Measurements from ENCODE around the gene STMND1.
"Not testable (repeated sequence)": the region's sequence is repeated elsewhere in the genome, so short reads cannot be mapped to it uniquely, and the experiment has no call there.

The STMND1 gene

GRCh38 chr6:17070400-17070799 lies 31.4 kb upstream of the STMND1 start:
- H3K79me2 ChIP-seq (ENCODE audit: control insufficient read depth, insufficient read depth, low read length, unreplicated experiment); H3K36me3 ChIP-seq (ENCODE audit: insufficient read depth, low read length); H3K27ac ChIP-seq (ENCODE audit: low read depth, low read length); H3K27me3 ChIP-seq (ENCODE audit: insufficient read depth, low read length); H2AFZ ChIP-seq (ENCODE audit: low read length, unreplicated experiment); H3K4me3 ChIP-seq (ENCODE audit: low read depth, low read length): not testable (repeated sequence)
- peaks cover 11% of the 10 kb centered on the region for H3K4me1 ChIP-seq (ENCODE audit: control insufficient read depth, insufficient read depth, low read length, unreplicated experiment)

- H3K27ac ChIP-seq (ENCODE audit: low read depth, low read length); H3K4me3 ChIP-seq (ENCODE audit: low read depth, low read length); H2AFZ ChIP-seq (ENCODE audit: low read length, unreplicated experiment); H3K27me3 ChIP-seq (ENCODE audit: insufficient read depth, low read length); H3K4me1 ChIP-seq (ENCODE audit: control insufficient read depth, insufficient read depth, low read length, unreplicated experiment); H3K79me2 ChIP-seq (ENCODE audit: control insufficient read depth, insufficient read depth, low read length, unreplicated experiment); H3K36me3 ChIP-seq (ENCODE audit: insufficient read depth, low read length): not testable (repeated sequence)
Measured at GRCh38 chr6:17073596-17073995, 28.3 kb upstream of the STMND1 start.

GRCh38 chr6:17081273-17081672 lies 20.6 kb upstream of the STMND1 start:
- no peaks in the 10 kb centered on the region for H3K27me3 ChIP-seq (ENCODE audit: insufficient read depth, low read length)
- no peak overlapping the region for H3K27ac ChIP-seq (ENCODE audit: low read depth, low read length)
- no peaks in the 10 kb centered on the region for H3K4me1 ChIP-seq (ENCODE audit: control insufficient read depth, insufficient read depth, low read length, unreplicated experiment)
- H3K36me3 ChIP-seq (ENCODE audit: insufficient read depth, low read length): no peaks in the 10 kb centered on the region
- no peak overlapping the region for H3K4me3 ChIP-seq (ENCODE audit: low read depth, low read length)
- H2AFZ ChIP-seq (ENCODE audit: low read length, unreplicated experiment): no peak overlapping the region
- no peaks in the 10 kb centered on the region for H3K79me2 ChIP-seq (ENCODE audit: control insufficient read depth, insufficient read depth, low read length, unreplicated experiment)

- no peak overlapping the region for H2AFZ ChIP-seq (ENCODE audit: low read length, unreplicated experiment)
- H3K27me3 ChIP-seq (ENCODE audit: insufficient read depth, low read length): no peaks in the 10 kb centered on the region
- no peaks in the 10 kb centered on the region for H3K36me3 ChIP-seq (ENCODE audit: insufficient read depth, low read length)
- H3K4me3 ChIP-seq (ENCODE audit: low read depth, low read length): no peak overlapping the region
- H3K79me2 ChIP-seq (ENCODE audit: control insufficient read depth, insufficient read depth, low read length, unreplicated experiment): no peaks in the 10 kb centered on the region
- no peak overlapping the region for H3K27ac ChIP-seq (ENCODE audit: low read depth, low read length)
- no peaks in the 10 kb centered on the region for H3K4me1 ChIP-seq (ENCODE audit: control insufficient read depth, insufficient read depth, low read length, unreplicated experiment)
Measured at GRCh38 chr6:17081860-17082508, 19.9 kb upstream of the STMND1 start.

GRCh38 chr6:17083397-17083796 lies 18.5 kb upstream of the STMND1 start:
- no peak overlapping the region for H2AFZ ChIP-seq (ENCODE audit: low read length, unreplicated experiment)
- no peaks in the 10 kb centered on the region for H3K4me1 ChIP-seq (ENCODE audit: control insufficient read depth, insufficient read depth, low read length, unreplicated experiment)
- H3K27me3 ChIP-seq (ENCODE audit: insufficient read depth, low read length): no peaks in the 10 kb centered on the region; the same call in 1 of the 2 replicates
- H3K27ac ChIP-seq (ENCODE audit: low read depth, low read length): no peak overlapping the region
- no peak overlapping the region for H3K4me3 ChIP-seq (ENCODE audit: low read depth, low read length)
- H3K36me3 ChIP-seq (ENCODE audit: insufficient read depth, low read length): no peaks in the 10 kb centered on the region
- H3K79me2 ChIP-seq (ENCODE audit: control insufficient read depth, insufficient read depth, low read length, unreplicated experiment): no peaks in the 10 kb centered on the region

- Histone ChIP-seq H2AFZ (ENCODE audit: low read length, unreplicated experiment) (no peak overlapping the region), H3K36me3 (ENCODE audit: insufficient read depth, low read length) (no peaks in the 10 kb centered on the region), H3K79me2 (ENCODE audit: control insufficient read depth, insufficient read depth, low read length, unreplicated experiment) (no peaks in the 10 kb centered on the region), H3K27ac (ENCODE audit: low read depth, low read length) (no peak overlapping the region), H3K27me3 (ENCODE audit: insufficient read depth, low read length) (no peaks in the 10 kb centered on the region; the same call in 1 of the 2 replicates), H3K4me3 (ENCODE audit: low read depth, low read length) (no peak overlapping the region), H3K4me1 (ENCODE audit: control insufficient read depth, insufficient read depth, low read length, unreplicated experiment) (no peaks in the 10 kb centered on the region)
Measured at GRCh38 chr6:17086469-17086868, 15.4 kb upstream of the STMND1 start.

- H2AFZ ChIP-seq (ENCODE audit: low read length, unreplicated experiment): no peak overlapping the region
- H3K4me1 ChIP-seq (ENCODE audit: control insufficient read depth, insufficient read depth, low read length, unreplicated experiment): no peaks in the 10 kb centered on the region
- no peaks in the 10 kb centered on the region for H3K79me2 ChIP-seq (ENCODE audit: control insufficient read depth, insufficient read depth, low read length, unreplicated experiment)
- H3K4me3 ChIP-seq (ENCODE audit: low read depth, low read length): no peak overlapping the region
- no peaks in the 10 kb centered on the region; the same call in 1 of the 2 replicates for H3K27me3 ChIP-seq (ENCODE audit: insufficient read depth, low read length)
- H3K27ac ChIP-seq (ENCODE audit: low read depth, low read length): no peak overlapping the region
- no peaks in the 10 kb centered on the region for H3K36me3 ChIP-seq (ENCODE audit: insufficient read depth, low read length)
Measured at GRCh38 chr6:17088091-17088611, 13.7 kb upstream of the STMND1 start.

GRCh38 chr6:17091122-17091521 lies 10.7 kb upstream of the STMND1 start:
- Histone ChIP-seq H3K4me3 (ENCODE audit: low read depth, low read length) (no peak overlapping the region), H3K36me3 (ENCODE audit: insufficient read depth, low read length) (no peaks in the 10 kb centered on the region), H3K27ac (ENCODE audit: low read depth, low read length) (no peak overlapping the region), H3K4me1 (ENCODE audit: control insufficient read depth, insufficient read depth, low read length, unreplicated experiment) (no peaks in the 10 kb centered on the region), H3K27me3 (ENCODE audit: insufficient read depth, low read length) (no peaks in the 10 kb centered on the region; the same call in 1 of the 2 replicates), H2AFZ (ENCODE audit: low read length, unreplicated experiment) (no peak overlapping the region), H3K79me2 (ENCODE audit: control insufficient read depth, insufficient read depth, low read length, unreplicated experiment) (no peaks in the 10 kb centered on the region)

- H3K27ac ChIP-seq (ENCODE audit: low read depth, low read length): no peak overlapping the region
- no peak overlapping the region for H2AFZ ChIP-seq (ENCODE audit: low read length, unreplicated experiment)
- H3K36me3 ChIP-seq (ENCODE audit: insufficient read depth, low read length): no peaks in the 10 kb centered on the region
- H3K79me2 ChIP-seq (ENCODE audit: control insufficient read depth, insufficient read depth, low read length, unreplicated experiment): no peaks in the 10 kb centered on the region
- H3K4me1 ChIP-seq (ENCODE audit: control insufficient read depth, insufficient read depth, low read length, unreplicated experiment): peaks cover 5% of the 10 kb centered on the region
- no peak overlapping the region for H3K4me3 ChIP-seq (ENCODE audit: low read depth, low read length)
- no peaks in the 10 kb centered on the region for H3K27me3 ChIP-seq (ENCODE audit: insufficient read depth, low read length)
Measured at GRCh38 chr6:17093686-17094085, 8.2 kb upstream of the STMND1 start.

- no peak overlapping the region for H3K27ac ChIP-seq (ENCODE audit: low read depth, low read length)
- peaks cover 6% of the 10 kb centered on the region for H3K4me1 ChIP-seq (ENCODE audit: control insufficient read depth, insufficient read depth, low read length, unreplicated experiment)
- no peaks in the 10 kb centered on the region for H3K79me2 ChIP-seq (ENCODE audit: control insufficient read depth, insufficient read depth, low read length, unreplicated experiment)
- H2AFZ ChIP-seq (ENCODE audit: low read length, unreplicated experiment): no peak overlapping the region
- no peak overlapping the region for H3K4me3 ChIP-seq (ENCODE audit: low read depth, low read length)
- no peaks in the 10 kb centered on the region for H3K36me3 ChIP-seq (ENCODE audit: insufficient read depth, low read length)
- peaks cover 15% of the 10 kb centered on the region for H3K27me3 ChIP-seq (ENCODE audit: insufficient read depth, low read length)
Measured at GRCh38 chr6:17096096-17096495, 5.8 kb upstream of the STMND1 start.

GRCh38 chr6:17096652-17097051 lies 5.2 kb upstream of the STMND1 start:
- peaks cover 19% of the 10 kb centered on the region for H3K27me3 ChIP-seq (ENCODE audit: insufficient read depth, low read length)
- H3K79me2 ChIP-seq (ENCODE audit: control insufficient read depth, insufficient read depth, low read length, unreplicated experiment): no peaks in the 10 kb centered on the region
- H3K27ac ChIP-seq (ENCODE audit: low read depth, low read length): no peak overlapping the region
- H2AFZ ChIP-seq (ENCODE audit: low read length, unreplicated experiment): no peak overlapping the region
- H3K4me1 ChIP-seq (ENCODE audit: control insufficient read depth, insufficient read depth, low read length, unreplicated experiment): peaks cover 6% of the 10 kb centered on the region
- no peaks in the 10 kb centered on the region for H3K36me3 ChIP-seq (ENCODE audit: insufficient read depth, low read length)
- no peak overlapping the region for H3K4me3 ChIP-seq (ENCODE audit: low read depth, low read length)

Measured in ACC112 (cell line).